ENCODE data around the gene SLC2A4. TPM values are rescaled to one million over a fixed set of nuclear protein-coding genes. Genes with fewer than 3 reads are reported as not detected.
"Not testable (repeated sequence)": the region's sequence is repeated elsewhere in the genome, so short reads cannot be mapped to it uniquely, and the experiment has no call there.

The SLC2A4 gene
- total RNA-seq, 1 donor from 2014 or later: 0.31 TPM

DNA sequence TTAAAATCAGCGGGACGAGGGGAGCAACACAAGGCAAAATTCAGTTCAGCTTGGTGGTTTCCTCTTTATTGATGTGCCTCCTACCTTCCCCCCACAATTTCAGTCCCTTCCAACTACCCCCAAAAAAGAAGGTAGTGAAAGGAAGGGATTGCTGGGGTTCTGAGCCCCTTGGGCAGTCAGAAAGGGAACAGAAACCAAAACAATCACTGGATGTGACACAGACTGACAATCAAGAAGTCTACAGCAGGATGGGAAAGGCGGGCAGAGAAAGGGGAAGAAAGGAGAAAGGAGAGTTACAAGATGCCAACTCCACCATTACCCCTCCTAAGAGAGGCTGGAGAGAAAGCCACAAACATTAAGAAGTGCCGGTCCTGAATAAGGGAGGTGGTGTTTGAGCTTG lies 41.1 kb upstream of the SLC2A4 start:
- intact Hi-C loops (cut with micrococcal nuclease): no loop called here

DNA sequence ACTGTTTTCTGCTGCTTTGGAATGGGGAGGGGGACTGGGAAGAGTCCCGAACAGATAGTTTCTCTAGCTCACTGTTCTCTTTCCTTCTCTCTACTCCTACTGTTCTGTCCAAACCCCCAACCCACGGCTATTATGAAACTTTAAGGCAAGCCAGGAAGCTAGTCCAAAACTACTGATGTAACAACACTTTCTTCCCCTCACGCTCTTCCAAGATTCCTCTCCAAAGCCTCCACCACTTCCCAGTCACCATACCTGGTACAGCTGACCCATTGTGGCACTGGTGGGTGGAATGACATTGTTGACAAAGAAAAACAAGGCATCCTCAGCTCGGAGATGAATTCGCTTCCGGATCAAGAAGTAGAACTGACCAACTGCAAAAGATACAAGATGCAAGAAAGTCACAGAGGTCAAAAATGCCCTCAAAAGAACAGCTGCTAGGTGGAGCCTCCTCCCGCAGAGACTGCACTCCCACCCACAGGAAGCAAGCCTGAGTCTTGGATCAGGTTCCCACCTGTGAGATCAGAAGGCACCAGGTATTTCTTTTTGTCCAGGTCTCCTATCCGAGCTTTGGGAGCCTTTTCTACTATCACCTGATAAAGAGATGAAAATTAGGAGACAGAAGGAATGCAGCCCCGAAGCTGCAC lies 40.3 kb upstream of the SLC2A4 start:
- Mint-ChIP-seq H3K4me3 (peak overlapping the region; percentile 97), H3K27me3 (ENCODE audit: insufficient read depth) (no peaks in the 10 kb centered on the region), H3K36me3 (ENCODE audit: low read depth) (peaks cover 40% of the 10 kb centered on the region), H3K4me1 (ENCODE audit: low read depth) (peaks cover 49% of the 10 kb centered on the region), H3K9me3 (no peaks in the 10 kb centered on the region), H3K27ac (peak overlapping the region; percentile 93)
- DNase-seq (ENCODE audit: low spot score): no peak
- intact Hi-C loops (cut with micrococcal nuclease): no loop called here

More for the DNA sequence above, 41.1 kb upstream of the SLC2A4 start:
- Mint-ChIP-seq H3K36me3 (ENCODE audit: low read depth) (peaks cover 42% of the 10 kb centered on the region), H3K9me3 (no peaks in the 10 kb centered on the region), H3K4me3 (peak overlapping the region; percentile 97), H3K4me1 (ENCODE audit: low read depth) (peaks cover 58% of the 10 kb centered on the region), H3K27ac (peak overlapping the region; percentile 15), H3K27me3 (ENCODE audit: insufficient read depth) (no peaks in the 10 kb centered on the region)
- DNase-seq (ENCODE audit: low spot score): no peak

DNA sequence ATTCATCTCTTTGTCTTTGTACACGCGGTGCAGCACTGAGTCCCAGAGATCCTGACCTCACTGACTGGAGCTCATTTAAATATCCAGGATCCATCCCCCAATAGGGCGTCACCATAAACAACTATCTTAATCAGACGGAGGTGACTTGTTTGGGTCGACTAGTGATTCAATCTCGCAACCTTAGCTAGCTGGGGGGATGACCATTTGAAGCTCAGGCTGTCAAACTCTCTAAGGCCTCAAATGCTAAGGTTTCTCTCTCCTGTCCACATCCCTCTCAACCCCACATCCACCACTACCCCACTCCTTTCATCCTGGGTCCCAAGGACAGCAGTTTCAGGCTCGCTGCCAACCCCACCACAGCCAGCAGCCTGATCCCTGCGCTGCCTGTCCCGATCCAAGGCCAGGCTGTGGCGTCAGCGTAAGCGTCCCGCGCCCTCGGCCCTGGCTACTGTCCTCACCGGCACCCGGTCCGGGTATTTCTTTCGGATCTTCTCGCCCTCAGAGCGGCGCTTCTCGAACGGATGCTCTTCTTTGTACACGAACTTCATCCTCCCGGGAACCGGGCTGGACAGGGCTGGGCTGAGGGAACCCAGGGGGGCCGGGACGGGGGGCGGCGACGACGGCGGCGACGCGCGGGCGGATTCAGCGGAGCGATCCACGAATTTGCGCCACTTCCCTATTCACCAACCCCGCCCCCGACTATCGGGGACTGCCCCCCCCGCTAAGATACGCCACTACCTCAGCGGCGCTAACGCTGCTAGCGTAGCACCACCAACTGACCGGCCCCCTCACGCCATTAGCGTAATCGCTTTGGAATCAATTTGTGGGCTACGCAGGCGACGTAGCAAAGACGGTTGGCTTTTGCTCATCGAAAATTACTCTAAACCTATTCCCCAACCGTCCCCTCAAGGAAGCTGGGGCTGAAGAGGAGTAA lies 39.5 kb upstream of the SLC2A4 start, which contains the start of gene GABARAP:
GABARAP (minus strand) TSS at position 667 of the 934 bp plus-strand sequence; CDS start at position 548, 119 bp downstream.
- DNase-seq (ENCODE audit: low spot score): peak; percentile 87
- Mint-ChIP-seq H3K27ac (peak within 1 kb of the TSS; percentile 93), H3K9me3 (no peaks in the 10 kb centered on the region), H3K27me3 (ENCODE audit: insufficient read depth) (no peaks in the 10 kb centered on the region), H3K4me1 (ENCODE audit: low read depth) (peaks cover 44% of the 10 kb centered on the region), H3K36me3 (ENCODE audit: low read depth) (peaks cover 40% of the 10 kb centered on the region), H3K4me3 (peak within 1 kb of the TSS; percentile 97)
- intact Hi-C loops (cut with micrococcal nuclease): loop anchor here (2.0 kb wide), 2 partner anchors 207 to 331 kb away; no protein-coding TSS in a partner anchor

DNA sequence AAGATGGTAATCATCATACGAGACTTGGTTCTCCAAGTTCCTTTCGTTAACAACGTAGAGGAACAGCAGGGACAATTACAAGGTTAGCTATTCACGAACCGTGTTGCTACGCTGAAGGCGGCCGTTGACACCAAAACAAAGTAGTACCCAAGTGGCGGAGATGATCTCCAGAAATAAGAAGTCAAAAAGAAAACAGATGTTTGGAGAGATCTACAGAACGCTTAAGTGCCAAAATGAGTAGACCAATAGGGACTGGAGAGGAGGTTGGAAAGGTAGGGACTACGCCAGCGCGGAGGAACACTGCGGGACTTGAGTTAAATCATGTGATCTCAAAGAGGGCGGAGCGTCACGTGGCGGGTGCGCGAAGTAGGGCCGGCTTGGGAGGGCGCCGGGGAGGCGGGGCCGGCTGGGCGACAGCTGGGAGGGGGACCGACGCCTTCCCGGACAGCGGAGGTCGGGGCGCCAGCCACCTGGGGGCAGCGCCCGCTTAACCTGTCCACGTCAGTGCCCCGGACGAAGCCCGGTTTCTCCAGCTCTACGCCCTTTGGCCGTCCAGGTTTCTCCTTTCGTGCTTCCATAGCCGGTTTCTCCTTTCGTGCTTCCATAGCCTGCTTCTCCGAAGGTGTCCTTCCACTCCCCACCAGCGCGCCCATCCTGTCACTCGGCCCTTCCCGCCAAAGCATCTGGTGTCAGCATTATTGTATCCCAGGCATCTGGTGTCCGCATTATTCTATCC lies 38.6 kb upstream of the SLC2A4 start:
- peak; percentile 90 for DNase-seq (ENCODE audit: low spot score)
- H3K27me3 Mint-ChIP-seq (ENCODE audit: insufficient read depth): no peaks in the 10 kb centered on the region
- H3K36me3 Mint-ChIP-seq (ENCODE audit: low read depth): peaks cover 40% of the 10 kb centered on the region
- intact Hi-C loops (cut with micrococcal nuclease): loop anchor here (2.0 kb wide), 2 partner anchors 208 to 330 kb away; no protein-coding TSS in a partner anchor
- peaks cover 39% of the 10 kb centered on the region for H3K4me1 Mint-ChIP-seq (ENCODE audit: low read depth)
- H3K27ac Mint-ChIP-seq: peak overlapping the region; percentile 93
- peak overlapping the region; percentile 97 for H3K4me3 Mint-ChIP-seq
- no peaks in the 10 kb centered on the region for H3K9me3 Mint-ChIP-seq

DNA sequence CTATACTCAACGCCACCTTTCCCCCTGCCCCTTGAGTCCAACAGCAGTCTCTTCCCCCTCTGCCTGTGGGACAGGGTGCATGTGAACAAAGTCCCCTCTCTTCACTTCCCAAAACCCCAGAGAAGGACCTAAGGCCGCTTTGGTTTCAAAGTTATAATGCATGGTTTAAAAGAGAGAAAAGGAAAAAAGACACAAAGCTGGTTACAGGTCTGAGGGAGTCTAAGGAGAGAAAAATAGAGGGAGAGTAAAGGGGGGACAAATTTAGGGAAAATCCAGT lies 38.1 kb upstream of the SLC2A4 start:
- no peaks in the 10 kb centered on the region for H3K9me3 Mint-ChIP-seq

DNA sequence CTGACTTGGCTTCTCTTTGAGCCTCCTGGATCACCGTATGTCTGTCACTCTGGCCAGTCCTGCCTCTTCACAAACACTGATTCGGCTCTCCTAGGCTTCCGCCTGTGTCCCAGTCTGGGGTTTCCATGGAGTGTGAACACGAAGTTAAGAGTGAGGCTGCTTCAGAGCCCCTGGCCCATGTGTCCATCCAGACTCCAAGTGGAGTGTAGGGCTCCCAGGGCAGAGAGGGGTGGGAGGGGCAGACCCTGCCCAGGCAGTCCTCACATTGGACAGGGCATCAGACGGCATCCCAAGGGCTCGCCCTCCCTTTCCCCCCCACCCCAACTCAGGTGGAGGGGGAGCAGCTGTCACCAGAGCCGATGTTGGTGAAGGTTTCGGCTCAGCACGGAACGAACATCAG lies 37.7 kb upstream of the SLC2A4 start:
- Mint-ChIP-seq H3K4me1 (ENCODE audit: low read depth) (peaks cover 44% of the 10 kb centered on the region), H3K4me3 (peak overlapping the region; percentile 48), H3K36me3 (ENCODE audit: low read depth) (peaks cover 42% of the 10 kb centered on the region)
- H3K27ac Mint-ChIP-seq; H3K27me3 Mint-ChIP-seq (ENCODE audit: insufficient read depth); DNase-seq (ENCODE audit: low spot score); H3K9me3 Mint-ChIP-seq: not testable (repeated sequence)
- intact Hi-C loops (cut with micrococcal nuclease): loop anchor here (2.0 kb wide), 2 partner anchors 209 to 329 kb away; no protein-coding TSS in a partner anchor

More for the DNA sequence above, 38.1 kb upstream of the SLC2A4 start:
- Mint-ChIP-seq H3K36me3 (ENCODE audit: low read depth) (peaks cover 40% of the 10 kb centered on the region), H3K27me3 (ENCODE audit: insufficient read depth) (no peaks in the 10 kb centered on the region), H3K27ac (peak overlapping the region; percentile 42), H3K4me3 (peak overlapping the region; percentile 97), H3K4me1 (ENCODE audit: low read depth) (peaks cover 40% of the 10 kb centered on the region)
- DNase-seq (ENCODE audit: low spot score): no peak
- intact Hi-C loops (cut with micrococcal nuclease): loop anchor here (2.0 kb wide), 2 partner anchors 209 to 329 kb away; no protein-coding TSS in a partner anchor

DNA sequence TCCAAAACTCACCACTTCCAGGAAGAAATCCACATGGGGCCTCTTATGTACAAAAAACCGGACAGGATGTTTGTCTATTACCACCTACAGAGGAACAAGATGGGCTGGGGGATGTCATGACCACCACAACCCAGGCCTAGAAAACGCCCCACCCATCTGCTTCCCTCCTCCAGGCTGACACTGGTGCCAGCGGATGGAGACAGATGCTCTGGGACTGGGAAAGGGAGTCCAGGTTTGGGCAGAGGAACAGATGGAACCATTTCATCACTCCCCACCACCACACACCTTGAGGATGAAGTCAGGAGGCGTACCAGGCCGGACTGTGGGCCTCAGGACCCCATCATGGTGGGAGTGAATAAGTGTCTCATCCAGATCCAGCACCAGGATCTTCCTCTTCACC lies 34.7 kb upstream of the SLC2A4 start:
- H3K27ac Mint-ChIP-seq: no peak overlapping the region
- H3K4me3 Mint-ChIP-seq: no peak overlapping the region
- no peaks in the 10 kb centered on the region for H3K9me3 Mint-ChIP-seq
- no peak for DNase-seq (ENCODE audit: low spot score)
- H3K4me1 Mint-ChIP-seq (ENCODE audit: low read depth): peaks cover 42% of the 10 kb centered on the region
- H3K27me3 Mint-ChIP-seq (ENCODE audit: insufficient read depth): no peaks in the 10 kb centered on the region
- intact Hi-C loops (cut with micrococcal nuclease): no loop called here
- H3K36me3 Mint-ChIP-seq (ENCODE audit: low read depth): peaks cover 36% of the 10 kb centered on the region

DNA sequence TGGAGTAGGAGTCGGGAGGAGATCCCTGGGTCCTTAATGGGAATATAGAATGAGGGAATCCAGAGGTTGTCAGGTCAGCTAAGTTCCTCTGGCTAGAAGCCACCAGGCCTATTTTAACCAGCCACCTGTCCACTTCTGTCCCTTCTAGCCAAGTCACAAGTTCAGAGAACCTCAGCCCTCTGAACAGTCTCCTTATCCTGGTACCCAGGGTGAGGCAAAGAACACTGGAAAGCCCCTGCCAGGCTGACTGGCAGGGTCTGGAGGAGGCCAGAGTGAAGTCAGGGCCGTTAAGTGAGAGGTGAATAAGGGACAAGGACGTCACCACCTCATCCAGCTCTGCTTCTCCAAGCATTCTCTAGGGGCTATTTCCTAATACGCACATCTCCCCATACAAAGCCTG lies 32.7 kb upstream of the SLC2A4 start:
- intact Hi-C loops (cut with micrococcal nuclease): no loop called here
- Mint-ChIP-seq H3K27ac (no peak overlapping the region), H3K27me3 (ENCODE audit: insufficient read depth) (peaks cover 5% of the 10 kb centered on the region), H3K4me1 (ENCODE audit: low read depth) (peaks cover 39% of the 10 kb centered on the region), H3K36me3 (ENCODE audit: low read depth) (peaks cover 34% of the 10 kb centered on the region), H3K9me3 (no peaks in the 10 kb centered on the region), H3K4me3 (peak overlapping the region; percentile 98)
- no peak for DNase-seq (ENCODE audit: low spot score)

DNA sequence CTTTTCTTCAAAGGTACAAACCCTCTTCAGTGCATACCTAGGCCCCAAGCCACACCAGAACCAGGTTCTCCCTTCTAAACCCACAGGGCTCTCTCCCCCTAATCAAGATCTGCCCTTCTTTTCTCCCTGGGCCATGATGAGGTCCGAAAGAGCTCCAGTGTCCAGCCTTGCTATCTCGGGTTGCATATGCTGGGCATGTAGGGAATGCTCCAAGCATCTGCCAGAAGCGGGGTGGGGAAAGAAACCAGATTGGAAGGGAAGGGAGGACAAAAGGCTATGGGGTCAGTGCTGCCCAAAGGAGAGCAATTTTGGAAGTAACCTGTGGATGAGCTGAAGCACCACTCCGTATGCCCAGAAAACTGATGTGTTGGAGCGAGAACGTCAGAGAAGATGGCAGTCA lies 32.3 kb upstream of the SLC2A4 start:
- peak overlapping the region; percentile 98 for H3K4me3 Mint-ChIP-seq
- H3K36me3 Mint-ChIP-seq (ENCODE audit: low read depth): peaks cover 37% of the 10 kb centered on the region
- H3K27me3 Mint-ChIP-seq (ENCODE audit: insufficient read depth): peaks cover 5% of the 10 kb centered on the region
- DNase-seq (ENCODE audit: low spot score): no peak
- peak overlapping the region; percentile 63 for H3K27ac Mint-ChIP-seq
- H3K4me1 Mint-ChIP-seq (ENCODE audit: low read depth): peaks cover 42% of the 10 kb centered on the region
- intact Hi-C loops (cut with micrococcal nuclease): no loop called here
- H3K9me3 Mint-ChIP-seq: no peaks in the 10 kb centered on the region

DNA sequence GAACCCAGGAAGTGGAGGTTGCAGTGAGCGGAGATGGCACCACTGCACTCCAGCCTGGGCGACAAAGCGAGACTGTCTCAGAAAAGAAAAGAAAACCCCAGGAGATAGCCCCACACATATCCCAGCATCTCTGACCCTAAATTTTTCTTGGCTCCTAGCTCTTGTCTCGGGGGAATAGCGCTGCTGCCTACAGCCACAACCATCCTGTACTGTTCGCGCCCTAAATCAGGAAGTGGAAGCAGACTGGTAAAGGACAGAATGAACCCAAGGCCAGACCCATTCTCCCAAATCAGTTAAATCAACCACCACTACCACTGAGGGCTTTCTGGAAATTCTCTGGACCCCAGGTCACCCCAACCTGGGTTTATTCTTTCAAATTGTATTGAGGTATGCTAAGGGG lies 31.7 kb upstream of the SLC2A4 start:
- DNase-seq (ENCODE audit: low spot score): no peak
- H3K4me3 Mint-ChIP-seq: peak overlapping the region; percentile 98
- peaks cover 42% of the 10 kb centered on the region for H3K4me1 Mint-ChIP-seq (ENCODE audit: low read depth)
- H3K9me3 Mint-ChIP-seq: no peaks in the 10 kb centered on the region
- peaks cover 5% of the 10 kb centered on the region for H3K27me3 Mint-ChIP-seq (ENCODE audit: insufficient read depth)
- intact Hi-C loops (cut with micrococcal nuclease): loop anchor here (5.0 kb wide), 1 partner anchor 152 kb away; the partner anchor contains the start of gene TMEM256
- peaks cover 36% of the 10 kb centered on the region for H3K36me3 Mint-ChIP-seq (ENCODE audit: low read depth)
- peak overlapping the region; percentile 95 for H3K27ac Mint-ChIP-seq

DNA sequence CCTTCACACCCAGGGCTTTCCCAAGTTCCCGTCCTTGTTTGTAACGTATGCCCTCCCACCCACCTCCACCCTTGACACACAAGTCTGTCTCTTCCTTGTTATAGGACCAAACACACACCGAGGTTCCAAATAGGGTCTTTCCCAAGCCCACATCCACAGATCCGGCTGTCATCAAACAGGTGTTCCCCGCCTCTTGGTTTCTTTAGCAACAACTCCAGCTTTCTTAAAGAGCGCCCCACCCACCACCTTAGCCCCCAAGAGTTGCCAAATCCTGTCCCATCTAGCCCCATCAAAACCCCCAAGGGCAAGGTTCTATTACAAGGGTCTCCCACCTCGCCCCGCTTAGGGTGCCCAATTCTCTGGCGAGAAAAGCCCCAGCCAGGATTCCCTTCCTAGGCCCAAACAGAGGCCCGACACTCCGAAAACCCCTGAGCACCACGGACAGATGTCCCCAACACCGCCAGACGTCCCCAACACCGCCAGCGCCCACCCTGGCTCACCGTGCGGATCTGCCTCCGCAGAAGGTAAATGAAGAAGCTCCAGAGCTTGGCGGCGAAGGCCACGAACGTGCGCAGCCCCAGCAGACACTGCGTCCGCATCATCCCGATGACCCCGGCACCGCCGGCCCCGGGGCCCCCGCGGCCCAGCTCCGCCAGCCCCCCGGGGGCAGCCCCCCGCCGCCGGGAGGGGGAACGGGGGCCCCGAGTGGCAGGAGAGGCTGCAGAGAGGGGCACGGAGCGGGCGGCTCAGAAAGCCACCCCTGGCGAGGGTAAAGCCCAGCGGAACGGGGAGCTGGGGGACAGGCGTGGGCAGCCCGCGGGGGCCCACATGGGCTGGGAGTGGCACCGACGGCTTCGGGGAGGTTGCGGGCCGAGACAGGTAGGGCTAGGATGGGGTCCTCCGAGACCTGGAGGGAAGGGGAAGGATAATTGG lies 30.6 kb upstream of the SLC2A4 start:
- H3K27ac Mint-ChIP-seq: peak overlapping the region; percentile 95
- no peaks in the 10 kb centered on the region for H3K9me3 Mint-ChIP-seq
- H3K4me3 Mint-ChIP-seq: peak overlapping the region; percentile 98
- no peak for DNase-seq (ENCODE audit: low spot score)
- H3K36me3 Mint-ChIP-seq (ENCODE audit: low read depth): peaks cover 35% of the 10 kb centered on the region
- H3K4me1 Mint-ChIP-seq (ENCODE audit: low read depth): peaks cover 42% of the 10 kb centered on the region
- intact Hi-C loops (cut with micrococcal nuclease): loop anchor here (5.0 kb wide), 1 partner anchor 151 kb away; the partner anchor contains the start of gene TMEM256
- peaks cover 5% of the 10 kb centered on the region for H3K27me3 Mint-ChIP-seq (ENCODE audit: insufficient read depth)
